OCI-LY7 (cell line): ENCODE data around the gene FKBP6.

Source experiments
- CTCF ChIP-seq: fragments of 200-600 bp; sonication (generic); conservative IDR thresholded peaks from 2 replicates; pipeline ENCODE4 v1.5.1; 2014; ENCODE audit warnings: mild to moderate bottlenecking, antibody characterized with exemption, low read length, moderate library complexity, mixed read lengths
- EZH2phosphoT487 ChIP-seq: fragments of 200-600 bp; sonication (generic); IDR thresholded peaks from 2 replicates; pipeline ENCODE4 v1.6.1; 2018; ENCODE audit warnings: low read depth, borderline replicate concordance, mild to moderate bottlenecking, mixed run types, antibody characterized with exemption, low read length, moderate library complexity, mixed read lengths

- TF ChIP-seq EZH2phosphoT487: no peak
- no peak for TF ChIP-seq CTCF
Measured at GRCh38 chr7:73332447-73332846, 4.5 kb downstream of the FKBP6 start.
